Smooth muscle cell of bladder (primary cell): ENCODE results near the gene SLC38A3. TPM values are rescaled to one million over a fixed set of nuclear protein-coding genes. Genes with fewer than 3 reads are reported as not detected.

Source experiments
- total RNA-seq: library from RNA; depleted of rRNA; stranded (reverse); fragments of >200 nt; gene quantifications from 2 replicates; pipeline ENCODE4 v1.2.3, GENCODE V29; 2014

The SLC38A3 gene
- total RNA-seq = not detected in 2 replicates

GRCh38 chr3:50204804-50205412, at the start of gene SLC38A3:
Gene SLC38A3, plus strand, starts transcription at chr3:50205271. Its CDS starts 8,929 bp downstream, at chr3:50214200.

GRCh38 chr3:50190936-50191660, 14.0 kb upstream of the SLC38A3 start, which contains the start of gene GNAT1:
Gene GNAT1, plus strand, starts transcription at chr3:50191610. Its CDS starts 116 bp downstream, at chr3:50191726.

GRCh38 chr3:50235716-50236483, 30.8 kb downstream of the SLC38A3 start, which contains the start of gene GNAI2:
Gene GNAI2, plus strand, starts transcription at chr3:50236204. Its CDS starts 132 bp downstream, at chr3:50236336.

GRCh38 chr3:50268703-50269451, 63.8 kb downstream of the SLC38A3 start, which contains the start of gene SEMA3B:
Gene SEMA3B, plus strand, starts transcription at chr3:50269147. Its CDS starts 94 bp downstream, at chr3:50269241.

Other genes with a start within 250 kb of the SLC38A3 start
- 99.2 and 108 TPM in 2 replicates for gene RBM5, start 116.4 kb upstream of the SLC38A3 start, total RNA-seq
- gene SEMA3F, start 49.9 kb upstream of the SLC38A3 start, total RNA-seq = 0.14 and 0.92 TPM in 2 replicates
- gene GNAT1, start 13.7 kb upstream of the SLC38A3 start, total RNA-seq = not detected in 2 replicates
- gene GNAI2, start 30.9 kb downstream of the SLC38A3 start, total RNA-seq = 188 and 209 TPM in 2 replicates
- gene SEMA3B, start 63.9 kb downstream of the SLC38A3 start, total RNA-seq = 16.5 and 31.8 TPM in 2 replicates
- gene LSMEM2, start 73.8 kb downstream of the SLC38A3 start, total RNA-seq = not detected in 2 replicates
- 36.8 and 46.9 TPM in 2 replicates for gene IFRD2, start 87.2 kb downstream of the SLC38A3 start, total RNA-seq
- gene HYAL3, start 94.1 kb downstream of the SLC38A3 start, total RNA-seq = 2.6 and 3.7 TPM in 2 replicates
- 1.7 and 1.8 TPM in 2 replicates for gene NAA80, start 94.1 kb downstream of the SLC38A3 start, total RNA-seq
- 1.6 and 2.5 TPM in 2 replicates for gene HYAL1, start 98.3 kb downstream of the SLC38A3 start, total RNA-seq
- gene HYAL2, start 117.5 kb downstream of the SLC38A3 start, total RNA-seq = 49.8 and 80.7 TPM in 2 replicates
- 10.7 and 16.5 TPM in 2 replicates for gene TUSC2, start 123.0 kb downstream of the SLC38A3 start, total RNA-seq
- gene RASSF1, start 135.6 kb downstream of the SLC38A3 start, total RNA-seq = 20.2 and 25.1 TPM in 2 replicates
- gene ZMYND10, start 140.5 kb downstream of the SLC38A3 start, total RNA-seq = 0.28 and 1.1 TPM in 2 replicates
- 21.5 and 24.8 TPM in 2 replicates for gene NPRL2, start 145.5 kb downstream of the SLC38A3 start, total RNA-seq
- gene CYB561D2, start 145.6 kb downstream of the SLC38A3 start, total RNA-seq = 29.0 and 34.6 TPM in 2 replicates
- 27.6 and 42.5 TPM in 2 replicates for gene TMEM115, start 154.2 kb downstream of the SLC38A3 start, total RNA-seq